GM12875 (cell line): ENCODE results near the gene ERC2.

Experiments used
- H3K4me3 ChIP-seq: one replicate; pipeline ENCODE4 v1.5.1; 2011; ENCODE audit warnings: low read depth, low read length, control low read depth
- CTCF ChIP-seq: IDR thresholded peaks from 2 replicates; pipeline ENCODE4 v1.5.1; 2011; ENCODE audit warnings: low read depth, mild to moderate bottlenecking, control low read depth, inconsistent platforms, low read length, moderate library complexity, borderline replicate concordance; ENCODE audit not compliant: insufficient read depth

The ERC2 gene

GRCh38 chr3:55884491-55885285 is 583.6 kb downstream of the ERC2 start:
- TF ChIP-seq CTCF = no peak
- no peak overlapping the region for H3K4me3 ChIP-seq

GRCh38 chr3:55884066-55884465 is 584.2 kb downstream of the ERC2 start:
- H3K4me3 ChIP-seq = no peak overlapping the region
- no peak for TF ChIP-seq CTCF

- H3K4me3 ChIP-seq = no peak overlapping the region
- TF ChIP-seq CTCF = no peak
These were observed 586.3 kb downstream of the ERC2 start for GRCh38 chr3:55882006-55882405.

GRCh38 chr3:55880357-55880756 is 587.9 kb downstream of the ERC2 start:
- H3K4me3 ChIP-seq = no peak overlapping the region
- TF ChIP-seq CTCF = no peak

GRCh38 chr3:55879901-55880331 is 588.4 kb downstream of the ERC2 start:
- H3K4me3 ChIP-seq = no peak overlapping the region
- no peak for TF ChIP-seq CTCF

DNA sequence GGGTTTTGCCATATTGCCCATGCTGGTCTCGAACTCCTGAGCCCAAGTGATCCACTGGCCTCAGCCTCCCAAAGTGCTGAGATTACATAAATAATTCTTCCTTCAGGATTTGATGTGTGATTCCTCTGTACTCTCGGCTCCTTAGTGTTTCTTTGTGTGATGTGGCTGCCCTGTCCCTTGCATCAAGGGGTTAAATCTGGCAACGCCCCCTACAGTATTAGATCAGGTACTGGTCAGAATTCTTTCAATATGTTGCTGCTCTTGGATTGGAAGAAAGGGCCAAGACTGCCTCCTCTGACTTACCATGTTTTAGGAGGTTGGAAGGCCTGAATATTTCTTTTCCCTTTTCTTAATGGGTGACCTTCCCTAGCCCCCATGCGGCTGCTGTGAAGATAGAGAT is 590.6 kb downstream of the ERC2 start:
- H3K4me3 ChIP-seq = no peak overlapping the region
- no peak; the same call in 1 of the 2 replicates for TF ChIP-seq CTCF

- TF ChIP-seq CTCF = no peak
- H3K4me3 ChIP-seq = no peak overlapping the region
These were observed 591.7 kb downstream of the ERC2 start for GRCh38 chr3:55876560-55876959.
